AG09309 (cell line): Measurements from ENCODE around the gene ACVR1.

Experiments used
- DNase-seq: peaks from one replicate; pipeline ENCODE4 v3.0.0-alpha.2; 2010; ENCODE audit warnings: low read depth
- H3K4me3 ChIP-seq: 2 replicates; pipeline ENCODE4 v1.5.1; 2011; ENCODE audit warnings: mild to moderate bottlenecking, low read depth, low read length, moderate library complexity; ENCODE audit not compliant: control insufficient read depth
- CTCF ChIP-seq: IDR thresholded peaks from 2 replicates; pipeline ENCODE4 v1.5.1; 2011; ENCODE audit warnings: mild to moderate bottlenecking, low read depth, low read length, inconsistent platforms; ENCODE audit not compliant: insufficient read depth, control insufficient read depth; ENCODE audit errors: missing control alignments

The ACVR1 gene

GRCh38 chr2:157751462-157752058, 124.6 kb downstream of the ACVR1 start:
- H3K4me3 ChIP-seq = no peak overlapping the region
- no peak for DNase-seq
- peak; percentile 2 for TF ChIP-seq CTCF

GRCh38 chr2:157749684-157750083, 126.4 kb downstream of the ACVR1 start:
- TF ChIP-seq CTCF = no peak
- DNase-seq = no peak
- H3K4me3 ChIP-seq = no peak overlapping the region

DNA sequence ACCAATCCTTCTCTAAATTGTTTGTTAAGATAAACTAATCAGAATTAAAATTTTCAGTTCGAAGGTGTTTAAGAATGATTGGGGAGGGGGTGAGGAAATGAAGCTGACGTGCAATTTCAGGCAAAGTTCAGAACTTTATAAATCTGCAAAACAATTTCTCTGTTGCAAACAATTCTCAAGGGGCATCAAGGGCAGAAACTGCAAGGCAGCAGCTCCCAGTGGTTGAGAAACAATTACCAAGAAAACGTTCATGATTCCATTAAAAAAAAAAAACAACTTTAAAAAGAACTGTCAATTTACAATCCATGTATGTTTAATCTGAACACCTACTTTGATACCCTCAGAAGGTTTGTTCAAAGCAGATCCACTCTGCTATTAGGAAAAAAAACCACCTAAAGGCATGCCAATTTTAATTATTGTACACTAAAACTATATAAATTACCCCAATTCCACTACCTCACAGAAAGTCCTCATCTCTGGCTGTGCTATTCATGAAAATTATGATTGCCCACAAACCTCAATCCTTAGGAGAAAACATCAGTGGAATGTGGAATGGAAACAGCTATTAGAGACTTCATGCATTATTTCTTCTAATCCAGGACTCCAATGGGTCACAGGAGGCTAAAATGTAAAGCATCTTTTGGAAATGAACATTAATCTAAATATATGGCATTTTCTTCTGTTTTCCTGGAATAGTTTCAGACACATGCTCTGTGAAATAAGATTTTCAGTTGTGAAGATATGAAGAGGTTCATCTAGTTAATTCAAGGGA, 127.6 kb downstream of the ACVR1 start:
- TF ChIP-seq CTCF = no peak
- no peak for DNase-seq
- no peak overlapping the region for H3K4me3 ChIP-seq

DNA sequence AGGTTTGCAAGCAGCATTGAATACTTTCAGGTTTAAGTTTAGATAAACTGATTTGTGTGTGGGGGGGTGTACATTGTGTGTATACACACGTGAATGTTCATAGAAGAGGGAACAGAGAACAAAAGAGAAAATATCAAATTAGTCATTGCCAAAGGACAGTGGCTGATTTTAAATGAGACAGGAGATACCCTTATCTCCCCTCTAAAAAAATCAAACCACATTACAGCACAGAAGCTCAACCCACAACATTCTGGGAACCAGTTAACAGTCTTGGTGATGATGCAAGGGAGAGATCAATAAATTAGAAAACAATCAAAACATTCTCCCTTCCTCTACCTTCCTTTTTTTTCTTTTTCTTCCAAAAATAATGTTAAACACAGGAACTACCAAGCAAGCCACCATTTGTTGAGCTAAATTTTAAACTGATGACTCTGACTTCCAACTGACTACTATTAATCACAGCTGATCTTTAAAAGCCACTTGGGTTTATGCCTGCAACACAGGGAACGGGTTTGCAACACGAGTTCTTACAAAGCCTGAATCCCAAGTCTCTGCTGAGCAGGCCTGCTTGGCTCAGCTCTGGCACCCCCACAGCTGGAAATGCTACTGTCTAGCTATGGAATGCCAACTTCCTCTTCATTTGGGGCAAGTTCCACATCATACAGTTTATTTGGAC, 128.3 kb downstream of the ACVR1 start:
- peak; percentile 77 for DNase-seq
- H3K4me3 ChIP-seq = no peak overlapping the region
- no peak for TF ChIP-seq CTCF

GRCh38 chr2:157747280-157747679, 128.8 kb downstream of the ACVR1 start:
- TF ChIP-seq CTCF = no peak

DNA sequence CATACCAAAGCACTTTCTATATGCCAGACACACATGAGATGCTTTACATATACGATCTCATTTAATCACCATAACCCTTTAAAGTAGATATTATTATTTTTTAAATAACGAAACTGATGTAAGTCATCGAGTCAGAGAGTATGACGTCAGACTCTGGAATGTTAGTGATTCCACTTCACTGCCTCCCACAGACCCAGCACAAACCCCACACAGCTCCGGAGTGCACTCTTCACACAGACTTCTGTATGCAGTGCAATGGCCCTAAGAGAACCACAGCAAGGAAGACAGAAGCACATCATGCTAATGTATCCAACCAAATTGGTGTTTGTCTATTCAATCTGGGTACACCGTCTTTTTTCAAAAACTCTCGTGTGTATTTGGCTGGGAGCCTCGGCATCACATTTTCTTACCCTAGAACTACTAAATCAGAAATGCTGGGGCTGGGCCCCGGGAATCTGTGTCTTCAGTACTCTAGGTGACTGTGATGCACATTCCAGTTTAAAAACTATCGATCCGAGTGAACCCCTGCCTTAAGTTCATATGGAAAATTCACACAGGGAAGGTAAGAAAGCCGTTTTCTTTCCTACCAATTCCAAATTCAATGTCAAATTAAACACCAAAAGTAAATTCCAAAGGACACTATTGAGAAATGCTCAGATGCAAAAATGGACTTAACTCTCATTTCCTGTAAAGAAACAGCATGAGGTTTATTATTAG, 129.7 kb downstream of the ACVR1 start:
- DNase-seq = no peak
- no peak overlapping the region for H3K4me3 ChIP-seq
- TF ChIP-seq CTCF = no peak

More at GRCh38 chr2:157747280-157747679, 128.8 kb downstream of the ACVR1 start:
- no peak overlapping the region for H3K4me3 ChIP-seq
- DNase-seq = no peak
